K562 (cell line): Measurements from ENCODE around the gene GLB1L3. TPM values are rescaled to one million over a fixed set of nuclear protein-coding genes. Genes with fewer than 3 reads are reported as not detected.

Experiments
- ATAC-seq: fragments of 200-7000 bp; cut with Tn5 transposase; 3 replicates; pipeline ENCODE4 v1.9.1; 2020; ENCODE audit warnings: moderate library complexity
- BruUV-seq: library from RNA; stranded (reverse); fragments of 400-500 nt; replicated peaks from 2 replicates; lab custom pipeline; 2021; lab: Mats Ljungman, UMichigan
- CTCF ChIA-PET: fragments of 300-600 bp; formaldehyde crosslinking; extraction: SDS; loops from one replicate; lab custom pipeline; 2021; ENCODE audit warnings: low intra/inter-chr PET ratio; lab: Yijun Ruan, JAX
- POLR2A ChIA-PET: fragments of 300-600, 350-650 bp; sonication (Branson Sonifier 250); formaldehyde crosslinking; extraction: SDS; loops from one replicate; lab custom pipeline; 2021; ENCODE audit warnings: antibody characterized with exemption, inconsistent platforms; lab: Yijun Ruan, JAX
- DNase-seq, 4 experiments: peaks; one replicate each; pipeline versions ENCODE4 v3.0.0 to v3.0.0-alpha.2; 2011 to 2018; ENCODE audit warnings: low spot score in 3 of 4, mixed read lengths in 3 of 4; ENCODE audit errors: extremely low read depth in 1 of 4
- FAIRE-seq: peaks from 2 replicates; lab custom pipeline; 2011; peaks lifted over from hg19 to GRCh38; lab: Jason Lieb, UNC
- H2AFZ ChIP-seq: 2 replicates; pipeline ENCODE4 v1.6.0; 2011; ENCODE audit warnings: low read depth, low read length, control low read depth, inconsistent platforms
- H3K27ac ChIP-seq: fragments of 200-600 bp; 3 replicates; pipeline ENCODE4 v1.8.0; 2011; ENCODE audit warnings: low read depth, mild to moderate bottlenecking, control low read depth, inconsistent platforms, low read length, moderate library complexity, mixed read lengths; ENCODE audit errors: extremely low read depth
- H3K27me3 ChIP-seq, 2 experiments: fragments of 300-600 bp in 1 of 2; 2 replicates in 1 of 2; 3 replicates in 1 of 2; pipeline versions ENCODE4 v1.6.0 to v1.8.0; 2011; ENCODE audit warnings: inconsistent platforms in 2 of 2, low read length in 2 of 2, mild to moderate bottlenecking in 1 of 2, mixed read lengths in 1 of 2, moderate library complexity in 1 of 2; ENCODE audit not compliant: control insufficient read depth in 2 of 2, insufficient read depth in 2 of 2
- H3K36me3 ChIP-seq: fragments of 300-600 bp; 3 replicates; pipeline ENCODE4 v1.8.0; 2011; ENCODE audit warnings: mild to moderate bottlenecking, low read length, inconsistent platforms; ENCODE audit not compliant: control insufficient read depth, insufficient read depth
- H3K4me1 ChIP-seq, 2 experiments: fragments of 200-600 bp in 1 of 2; replicated peaks in 1 of 2; 2 replicates in 1 of 2; 3 replicates in 1 of 2; pipeline versions ENCODE4 v1.5.1 to v1.8.0; 2011; ENCODE audit warnings: inconsistent platforms in 2 of 2, low read length in 2 of 2, mild to moderate bottlenecking in 1 of 2, mixed read lengths in 1 of 2, moderate library complexity in 1 of 2; ENCODE audit not compliant: control insufficient read depth in 2 of 2, insufficient read depth in 2 of 2
- H3K4me2 ChIP-seq: 2 replicates; pipeline ENCODE4 v1.6.1; 2011; ENCODE audit warnings: low read length, control low read depth, inconsistent platforms, mixed read lengths; ENCODE audit not compliant: insufficient read depth
- H3K4me3 ChIP-seq: fragments of 200-600 bp; sonication (generic), shearing (Covaris generic); 2 replicates; pipeline ENCODE4 v1.5.1; 2016; ENCODE audit warnings: control low read depth, inconsistent platforms
- H3K79me2 ChIP-seq: fragments of 200-600 bp; 3 replicates; pipeline ENCODE4 v1.8.0; 2011; ENCODE audit warnings: low read length, inconsistent platforms; ENCODE audit not compliant: control insufficient read depth, insufficient read depth
- H3K9ac ChIP-seq, 2 experiments: 2 replicates each; pipeline versions ENCODE4 v1.6.0 to v1.6.1; 2011; ENCODE audit warnings: low read depth in 2 of 2, low read length in 2 of 2, control low read depth in 1 of 2, inconsistent platforms in 1 of 2, mild to moderate bottlenecking in 1 of 2, mixed read lengths in 1 of 2; ENCODE audit not compliant: insufficient read depth in 1 of 2
- H3K9me1 ChIP-seq: one replicate; pipeline ENCODE4 v1.6.0; 2011; ENCODE audit warnings: inconsistent platforms, mild to moderate bottlenecking, low read length, moderate library complexity; ENCODE audit not compliant: control insufficient read depth, insufficient read depth
- H3K9me3 ChIP-seq: replicated peaks from 2 replicates; pipeline ENCODE4 v1.5.1; 2011; ENCODE audit warnings: low read depth, low read length, inconsistent platforms; ENCODE audit not compliant: control insufficient read depth, insufficient read depth
- H4K20me1 ChIP-seq: replicated peaks from 2 replicates; pipeline ENCODE4 v1.6.1; 2011; ENCODE audit warnings: low read length, inconsistent platforms, mixed read lengths; ENCODE audit not compliant: control insufficient read depth, insufficient read depth
- L3MBTL2 ChIP-seq: fragments of 450-650 bp; IDR thresholded peaks from 2 replicates; pipeline ENCODE4 v1.6.1; 2016; ENCODE audit warnings: mild to moderate bottlenecking, moderate library complexity
- U2AF1 ChIP-seq: fragments of 200-400 bp; formaldehyde crosslinking; optimal IDR thresholded peaks from 2 replicates; pipeline ENCODE3; 2017; ENCODE audit warnings: mild to moderate bottlenecking, low read depth, low read length, moderate library complexity
- ZNF197 ChIP-seq: fragments of 200-800 bp; sonication (Bioruptor generic); IDR thresholded peaks from 2 replicates; pipeline ENCODE4 v1.6.1; 2016; ENCODE audit warnings: low read depth, missing genetic modification characterization, missing compliant biosample characterization
- ZNF280A ChIP-seq: fragments of 450-650 bp; IDR thresholded peaks from 2 replicates; pipeline ENCODE4 v1.6.1; 2018; ENCODE audit warnings: mild to moderate bottlenecking, low read depth; ENCODE audit not compliant: partially characterized antibody
- WGBS: fragments of 100-300 bp; shearing (Covaris generic); methylation state at CpG from one replicate; pipeline ENCODE4 v1.1.6; 2016; ENCODE audit warnings: low coverage, mixed read lengths; ENCODE audit not compliant: insufficient coverage; ENCODE audit errors: missing lambda C conversion rate; 5-methylcytosine and 5-hydroxymethylcytosine counted together
- in situ Hi-C: fragments of 300-500 bp; cut with MboI; formaldehyde crosslinking; loops from 4 replicates; pipeline ENCODE4 v1.15.0; 2018; ENCODE audit warnings: inconsistent platforms, mixed read lengths
- intact Hi-C: fragments of 100-400 bp; cut with micrococcal nuclease; formaldehyde crosslinking; loops from 2 replicates; pipeline ENCODE4 v1.14.2; 2022
- polyA plus RNA-seq, 8 experiments: library from polyadenylated mRNA; depleted of rRNA in 4 of 8; stranded (reverse) in 5 of 8; unstranded in 3 of 8; fragments of >200 nt; fragmentation: Nextera tagmentation in 2 of 8; fragmentation: Illumina TruSeq in 1 of 8; extraction: Ambion mirVana in 2 of 8; extraction: Trizol in 1 of 8; gene quantifications; 2 replicates each; pipeline versions ENCODE4 v1.2.1 to v1.2.3, GENCODE V29; 2011 to 2014; ENCODE audit warnings: inconsistent platforms in 1 of 8, missing spikeins in 1 of 8
- total RNA-seq, 7 experiments: library from RNA; depleted of rRNA in 6 of 7; stranded (reverse); fragments of >200 nt in 6 of 7; fragmentation: Illumina TruSeq in 2 of 7; extraction: Trizol in 2 of 7; gene quantifications; 2 replicates each; pipeline versions ENCODE4 v1.2.1 to v1.2.3, GENCODE V29; 2011 to 2021; ENCODE audit warnings: low replicate concordance in 1 of 7

Gene GLB1L3
- total and polyA plus RNA-seq, 9 of the 15 experiments (the other 6 are each of a cell fraction or from before 2014, with no cell fraction given): 0.18 to 3.3 (median 0.49) TPM

- WGBS: 67% methylated on average over 9 of the region's 9 CpGs
Observed at GRCh38 chr11:134350381-134350780, 74.2 kb downstream of the GLB1L3 start.

More at GRCh38 chr11:134350381-134350780, 74.2 kb downstream of the GLB1L3 start:
- ATAC-seq: no peak
- intact Hi-C loops: no loop called here
- Histone ChIP-seq H3K4me2 (no peak overlapping the region), H3K36me3 (no peaks in the 10 kb centered on the region), H3K9me1 (no peaks in the 10 kb centered on the region), H2AFZ (no peak overlapping the region), H3K27me3 (no peaks in the 10 kb centered on the region), H3K9ac (no peak overlapping the region), H3K4me3 (no peak overlapping the region), H4K20me1 (no peaks in the 10 kb centered on the region), H3K27ac (no peak overlapping the region), H3K9me3 (no peaks in the 10 kb centered on the region), H3K4me1 (peaks cover 0 to 9% of the 10 kb centered on the region in 2 experiments; a peak in 2 of 5 replicates), H3K79me2 (no peaks in the 10 kb centered on the region)
- FAIRE-seq: no peak
- ChIA-PET POLR2A (interaction anchor here (0.7 kb wide), 1 partner anchor 163 kb away, joined by 3 read pairs; no protein-coding TSS in a partner anchor), CTCF (no interaction called here)
- in situ Hi-C loops: no loop called here
- BruUV-seq: no TSS peak
- no peak for DNase-seq
- no peak for TF ChIP-seq ZNF280A
- TF ChIP-seq ZNF197 (CRISPR knock-in tag): no peak
- no peak for TF ChIP-seq L3MBTL2
- no peak for TF ChIP-seq U2AF1
